Tibial nerve (tissue), 4 donors: ENCODE results near the gene CLEC16A.

Source experiments
- EP300 ChIP-seq, 2 donors: sonication (generic); formaldehyde crosslinking; IDR thresholded peaks; one replicate each; pipeline ENCODE4 v1.6.1; 2017; ENCODE audit warnings: antibody characterized with exemption in 2 of 2, mild to moderate bottlenecking in 1 of 2
- POLR2A ChIP-seq, 2 donors: fragments of 450-650 bp; IDR thresholded peaks; one replicate each; pipeline ENCODE4 v1.6.1; 2017; ENCODE audit warnings: antibody characterized with exemption in 2 of 2, mild to moderate bottlenecking in 2 of 2, moderate library complexity in 2 of 2
- TF ChIP-seq, protein P1 (sequence below), 5 experiments: fragments of 200-600 bp in 3 of 5; fragments of 450-650 bp in 2 of 5; sonication (generic) in 3 of 5; IDR thresholded peaks; one replicate each; pipeline ENCODE4 v1.5.1; 2016 to 2019; ENCODE audit warnings: antibody characterized with exemption in 5 of 5, mild to moderate bottlenecking in 3 of 5, moderate library complexity in 2 of 5

DNA sequence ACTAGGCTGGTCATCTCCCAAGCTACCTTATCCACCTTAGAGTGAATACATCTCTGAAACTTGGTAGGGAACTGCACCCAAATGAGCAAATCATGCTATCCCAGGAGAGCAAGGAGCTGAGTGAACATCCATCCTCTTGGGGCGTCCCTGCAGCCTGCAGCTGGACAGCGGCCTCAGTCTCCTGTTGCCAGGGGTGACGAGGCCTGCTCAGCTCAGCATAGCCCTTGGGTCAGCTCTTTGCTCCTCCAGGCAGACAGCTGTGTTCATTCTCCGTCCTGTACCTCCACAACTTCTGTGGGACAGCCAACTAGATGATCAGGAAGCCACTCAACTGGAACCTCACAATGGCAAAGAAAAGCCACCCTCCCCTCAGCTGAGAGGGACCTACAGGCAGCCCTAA lies 199.8 kb downstream of the CLEC16A start:
- TF ChIP-seq, protein P1, sequence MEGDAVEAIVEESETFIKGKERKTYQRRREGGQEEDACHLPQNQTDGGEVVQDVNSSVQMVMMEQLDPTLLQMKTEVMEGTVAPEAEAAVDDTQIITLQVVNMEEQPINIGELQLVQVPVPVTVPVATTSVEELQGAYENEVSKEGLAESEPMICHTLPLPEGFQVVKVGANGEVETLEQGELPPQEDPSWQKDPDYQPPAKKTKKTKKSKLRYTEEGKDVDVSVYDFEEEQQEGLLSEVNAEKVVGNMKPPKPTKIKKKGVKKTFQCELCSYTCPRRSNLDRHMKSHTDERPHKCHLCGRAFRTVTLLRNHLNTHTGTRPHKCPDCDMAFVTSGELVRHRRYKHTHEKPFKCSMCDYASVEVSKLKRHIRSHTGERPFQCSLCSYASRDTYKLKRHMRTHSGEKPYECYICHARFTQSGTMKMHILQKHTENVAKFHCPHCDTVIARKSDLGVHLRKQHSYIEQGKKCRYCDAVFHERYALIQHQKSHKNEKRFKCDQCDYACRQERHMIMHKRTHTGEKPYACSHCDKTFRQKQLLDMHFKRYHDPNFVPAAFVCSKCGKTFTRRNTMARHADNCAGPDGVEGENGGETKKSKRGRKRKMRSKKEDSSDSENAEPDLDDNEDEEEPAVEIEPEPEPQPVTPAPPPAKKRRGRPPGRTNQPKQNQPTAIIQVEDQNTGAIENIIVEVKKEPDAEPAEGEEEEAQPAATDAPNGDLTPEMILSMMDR (IDR thresholded peaks at IDR 0.05), result no peak
- TF ChIP-seq POLR2A (IDR thresholded peaks at IDR 0.05) (no peak), EP300 (IDR thresholded peaks at IDR 0.05) (no peak)
